SK-N-SH (cell line): ENCODE results near the gene SDSL.

ENCODE experiments used
- CHD2 ChIP-seq: fragments of 150-350 bp; IDR thresholded peaks from 2 replicates; pipeline ENCODE4 v1.6.1; 2018; ENCODE audit warnings: low read length; ENCODE audit not compliant: partially characterized antibody
- CTCF ChIP-seq: fragments of 200-600 bp; sonication (generic); IDR thresholded peaks from 2 replicates; pipeline ENCODE4 v1.6.1; 2017; ENCODE audit warnings: antibody characterized with exemption, mild to moderate bottlenecking, moderate library complexity
- EP300 ChIP-seq, 2 experiments: IDR thresholded peaks; 2 replicates each; pipeline versions ENCODE4 v1.4.0 to v1.6.1; 2012; ENCODE audit warnings: borderline replicate concordance in 1 of 2, low read depth in 1 of 2, low read length in 1 of 2
- EZH2phosphoT487 ChIP-seq: fragments of 200-600 bp; sonication (generic); IDR thresholded peaks from 2 replicates; pipeline ENCODE4 v1.6.1; 2017; ENCODE audit warnings: low read depth, mixed run types, mild to moderate bottlenecking, antibody characterized with exemption, moderate library complexity, borderline replicate concordance
- GABPA ChIP-seq: IDR thresholded peaks from 2 replicates; pipeline ENCODE4 v1.4.0; 2012; ENCODE audit warnings: low read depth, mild to moderate bottlenecking
- JUND ChIP-seq: IDR thresholded peaks from 2 replicates; pipeline ENCODE4 v1.4.0; 2012
- TAF1 ChIP-seq: IDR thresholded peaks from 2 replicates; pipeline ENCODE4 v1.6.1; 2012; ENCODE audit warnings: low read depth, mild to moderate bottlenecking, low read length, moderate library complexity, borderline replicate concordance
- ZBTB33 ChIP-seq: IDR thresholded peaks from 2 replicates; pipeline ENCODE4 v1.4.0; 2012; ENCODE audit warnings: low read depth, borderline replicate concordance

DNA sequence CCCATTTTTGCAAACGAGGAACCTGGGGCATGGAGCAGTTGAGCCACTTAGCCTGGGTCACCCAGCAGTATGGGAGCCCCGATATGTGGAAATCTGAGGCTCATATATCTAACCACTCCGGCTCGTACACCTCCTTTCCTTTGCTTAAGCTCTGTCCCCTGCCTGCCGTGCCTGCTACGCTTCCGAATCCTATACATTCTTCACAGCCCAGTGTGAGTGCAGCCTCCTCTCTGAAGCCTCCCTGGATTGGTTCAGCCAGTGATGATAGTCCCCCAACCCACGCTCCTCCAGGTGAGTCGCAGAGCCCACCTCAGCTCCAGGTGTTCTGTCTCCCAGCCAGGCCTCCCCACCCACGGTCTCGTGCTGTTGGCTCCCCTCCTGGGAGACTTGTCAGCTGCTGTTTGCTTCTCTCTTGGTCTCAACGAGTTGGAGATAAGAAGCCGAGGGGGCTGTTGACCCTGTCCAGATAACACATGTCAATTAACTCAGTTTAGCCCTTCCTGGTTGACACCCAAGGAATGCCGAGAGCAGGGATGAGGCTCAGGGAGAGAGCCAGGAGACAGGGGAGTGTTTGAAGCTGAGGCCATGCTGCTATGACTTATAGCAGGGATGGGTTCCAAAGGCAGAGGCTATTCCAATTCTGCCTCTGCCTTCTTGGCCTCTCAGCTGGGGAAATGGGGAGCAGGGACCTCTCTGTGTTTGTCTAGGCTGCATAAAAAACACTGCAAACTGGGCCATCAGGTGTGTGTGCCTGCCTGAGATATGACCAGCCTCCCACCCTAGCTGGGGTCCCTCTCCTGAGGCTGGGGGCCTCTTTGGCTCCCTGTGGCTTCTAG, 19.0 kb downstream of the SDSL start:
- TF ChIP-seq ZBTB33 (no peak), CTCF (no peak), CHD2 (no peak), GABPA (no peak), EZH2phosphoT487 (no peak), EP300 (IDR thresholded peaks at IDR 0.05; ENCODE audit: borderline replicate concordance in 1 of 2, low read depth in 1 of 2, low read length in 1 of 2) (no peak), TAF1 (no peak), JUND (no peak)
